Activated B cell treated with CpG ODN at 0.5 μM for 24 hours (primary cell): ENCODE measurements around the gene PODXL. TPM values are rescaled to one million over a fixed set of nuclear protein-coding genes. Genes with fewer than 3 reads are reported as not detected.
"Not testable (repeated sequence)": the region's sequence is repeated elsewhere in the genome, so short reads cannot be mapped to it uniquely, and the experiment has no call there.

Source experiments
- ATAC-seq: fragments of 200-7000 bp; cut with Tn5 transposase; one replicate; pipeline ENCODE4 v1.10.0; 2021; ENCODE audit warnings: low read depth, mild to moderate bottlenecking, moderate library complexity
- CTCF ChIA-PET: fragments of 350-600 bp; sonication (Branson Sonifier 250); formaldehyde crosslinking; loops from one replicate; lab custom pipeline; 2021; ENCODE audit warnings: antibody characterized with exemption; lab: Charles Lee
- POLR2A ChIA-PET: fragments of 350-600 bp; sonication (Branson Sonifier 250); formaldehyde crosslinking; loops from one replicate; lab custom pipeline; 2021; ENCODE audit warnings: antibody characterized with exemption; lab: Charles Lee
- DNase-seq: peaks from one replicate; pipeline ENCODE4 v3.0.0; 2022
- H3K27ac Mint-ChIP-seq: one replicate; pipeline ENCODE4 v1.8.0; 2020; ENCODE audit warnings: mixed read lengths
- H3K27me3 Mint-ChIP-seq: one replicate; pipeline ENCODE4 v1.8.0; 2021; ENCODE audit warnings: mixed read lengths
- H3K36me3 Mint-ChIP-seq: one replicate; pipeline ENCODE4 v1.8.0; 2021; ENCODE audit warnings: low read depth, mixed read lengths
- H3K4me1 Mint-ChIP-seq: one replicate; pipeline ENCODE4 v1.8.0; 2021; ENCODE audit warnings: mixed read lengths
- H3K4me3 Mint-ChIP-seq: one replicate; pipeline ENCODE4 v1.8.0; 2020; ENCODE audit warnings: mild to moderate bottlenecking, mixed read lengths
- H3K9me3 Mint-ChIP-seq: one replicate; pipeline ENCODE4 v1.8.0; 2020; ENCODE audit warnings: mixed read lengths
- intact Hi-C: fragments of 100-400 bp; cut with micrococcal nuclease; formaldehyde crosslinking; loops from one replicate; pipeline ENCODE4 v1.15.1; 2024
- total RNA-seq: library from RNA; stranded (reverse); gene quantifications from 2 replicates; pipeline ENCODE4 v1.2.3, GENCODE V29; 2022
- TF ChIP-seq, protein P1 (sequence below): fragments of 200-600 bp; IDR thresholded peaks from one replicate; pipeline ENCODE4 v1.8.0; 2022; ENCODE audit warnings: antibody characterized with exemption, mild to moderate bottlenecking

The PODXL gene
- total RNA-seq, 1 donor from 2014 or later, result 1.4 TPM

DNA sequence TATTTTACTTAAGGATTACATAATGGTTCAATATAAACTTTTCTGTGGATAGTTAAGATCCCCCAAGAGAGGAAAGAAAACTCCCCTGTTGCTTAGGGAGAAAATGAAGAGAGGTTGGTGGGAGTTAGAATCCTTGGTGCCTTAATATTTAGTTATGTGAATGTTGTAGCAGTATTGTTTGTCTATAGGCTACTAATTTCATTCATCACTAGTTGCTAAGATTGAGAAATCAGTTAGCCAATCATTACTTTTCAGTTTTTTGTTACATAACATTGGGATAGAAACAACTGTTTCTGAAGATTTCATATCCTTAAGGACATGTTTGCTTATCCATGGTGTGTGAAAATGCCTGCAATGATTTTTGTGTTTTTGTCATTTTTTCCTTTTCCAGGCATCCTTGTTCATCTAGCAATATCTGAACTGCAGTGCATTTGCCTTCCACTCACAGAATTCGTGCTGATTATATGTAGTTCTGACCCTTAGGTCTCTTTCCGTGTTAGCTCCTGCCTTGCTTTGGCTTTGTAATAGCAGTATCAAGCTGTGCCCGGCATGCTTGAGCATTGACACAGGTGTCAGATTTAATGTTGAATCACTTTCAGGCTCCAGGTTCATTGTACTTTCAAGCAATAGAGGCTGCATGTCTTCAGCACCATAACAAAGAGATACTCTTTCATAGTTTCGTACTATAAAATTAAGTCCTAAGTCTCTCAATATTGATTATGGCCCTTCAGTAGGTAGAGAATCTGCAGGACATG lies 85.0 kb downstream of the PODXL start:
- peaks cover 82% of the 10 kb centered on the region for H3K36me3 Mint-ChIP-seq
- H3K9me3 Mint-ChIP-seq, result peaks cover 4% of the 10 kb centered on the region
- no peak overlapping the region for H3K4me3 Mint-ChIP-seq
- ATAC-seq, result no peak
- ChIA-PET CTCF (no interaction called here), POLR2A (no interaction called here)
- intact Hi-C loops, result no loop called here
- H3K4me1 Mint-ChIP-seq, result no peaks in the 10 kb centered on the region
- no peak overlapping the region for H3K27ac Mint-ChIP-seq
- TF ChIP-seq, protein P1, sequence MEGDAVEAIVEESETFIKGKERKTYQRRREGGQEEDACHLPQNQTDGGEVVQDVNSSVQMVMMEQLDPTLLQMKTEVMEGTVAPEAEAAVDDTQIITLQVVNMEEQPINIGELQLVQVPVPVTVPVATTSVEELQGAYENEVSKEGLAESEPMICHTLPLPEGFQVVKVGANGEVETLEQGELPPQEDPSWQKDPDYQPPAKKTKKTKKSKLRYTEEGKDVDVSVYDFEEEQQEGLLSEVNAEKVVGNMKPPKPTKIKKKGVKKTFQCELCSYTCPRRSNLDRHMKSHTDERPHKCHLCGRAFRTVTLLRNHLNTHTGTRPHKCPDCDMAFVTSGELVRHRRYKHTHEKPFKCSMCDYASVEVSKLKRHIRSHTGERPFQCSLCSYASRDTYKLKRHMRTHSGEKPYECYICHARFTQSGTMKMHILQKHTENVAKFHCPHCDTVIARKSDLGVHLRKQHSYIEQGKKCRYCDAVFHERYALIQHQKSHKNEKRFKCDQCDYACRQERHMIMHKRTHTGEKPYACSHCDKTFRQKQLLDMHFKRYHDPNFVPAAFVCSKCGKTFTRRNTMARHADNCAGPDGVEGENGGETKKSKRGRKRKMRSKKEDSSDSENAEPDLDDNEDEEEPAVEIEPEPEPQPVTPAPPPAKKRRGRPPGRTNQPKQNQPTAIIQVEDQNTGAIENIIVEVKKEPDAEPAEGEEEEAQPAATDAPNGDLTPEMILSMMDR, result no peak
- no peak for DNase-seq
- no peaks in the 10 kb centered on the region for H3K27me3 Mint-ChIP-seq

DNA sequence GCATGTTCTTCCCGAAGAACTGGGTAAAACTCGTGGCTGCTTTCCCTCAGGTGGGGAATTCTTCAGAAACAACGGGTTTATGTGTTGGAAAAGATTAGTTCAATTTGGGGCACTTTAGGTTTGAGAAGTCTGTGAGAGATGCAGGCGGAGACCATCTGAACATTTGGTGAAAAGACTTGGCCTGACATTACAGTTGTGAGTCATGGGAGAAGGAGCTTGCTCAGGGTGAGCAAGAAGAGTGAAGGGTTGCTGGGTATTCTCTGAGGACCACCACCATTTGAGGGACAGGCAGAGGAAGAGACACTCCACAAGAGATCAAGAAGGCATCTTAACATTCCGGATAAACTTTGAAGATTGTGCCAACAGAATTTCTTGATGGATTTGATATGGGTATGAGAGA lies 88.6 kb downstream of the PODXL start:
- ATAC-seq, result no peak
- intact Hi-C loops, result no loop called here
- Mint-ChIP-seq H3K36me3 (peaks cover 83% of the 10 kb centered on the region), H3K27ac (no peak overlapping the region), H3K9me3 (no peaks in the 10 kb centered on the region), H3K27me3 (no peaks in the 10 kb centered on the region), H3K4me1 (no peaks in the 10 kb centered on the region), H3K4me3 (no peak overlapping the region)
- ChIA-PET CTCF (no interaction called here), POLR2A (no interaction called here)
- no peak for DNase-seq
- TF ChIP-seq, protein P1, result no peak

DNA sequence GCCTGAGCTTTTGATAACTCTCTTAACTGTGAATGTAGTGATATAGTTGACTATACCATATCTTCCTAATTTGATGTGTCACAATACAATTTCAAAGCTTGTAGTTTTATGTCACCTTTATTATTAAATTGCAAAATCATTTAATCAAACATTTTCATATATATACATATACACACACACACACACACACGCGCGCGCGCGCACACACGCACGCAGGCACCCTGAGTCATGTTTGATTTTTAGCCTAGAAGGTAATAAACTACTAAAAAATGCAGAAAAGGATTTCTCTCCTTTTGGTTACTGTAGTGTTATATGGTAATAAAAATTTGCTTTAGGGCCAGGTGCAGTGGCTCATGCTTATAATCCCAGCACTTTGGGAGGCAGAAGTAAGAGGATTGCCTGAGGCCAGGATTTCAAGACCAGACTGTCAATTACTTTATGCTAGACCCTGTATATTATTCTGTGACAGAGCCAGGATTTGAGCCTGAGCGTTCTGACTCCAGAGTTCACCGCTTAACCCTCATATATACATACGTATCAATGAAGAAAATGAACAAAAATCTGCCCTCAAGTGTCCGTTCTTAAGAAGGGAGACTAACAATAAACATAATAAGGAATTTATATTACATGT lies 89.6 kb downstream of the PODXL start:
- TF ChIP-seq, protein P1, result no peak

DNA sequence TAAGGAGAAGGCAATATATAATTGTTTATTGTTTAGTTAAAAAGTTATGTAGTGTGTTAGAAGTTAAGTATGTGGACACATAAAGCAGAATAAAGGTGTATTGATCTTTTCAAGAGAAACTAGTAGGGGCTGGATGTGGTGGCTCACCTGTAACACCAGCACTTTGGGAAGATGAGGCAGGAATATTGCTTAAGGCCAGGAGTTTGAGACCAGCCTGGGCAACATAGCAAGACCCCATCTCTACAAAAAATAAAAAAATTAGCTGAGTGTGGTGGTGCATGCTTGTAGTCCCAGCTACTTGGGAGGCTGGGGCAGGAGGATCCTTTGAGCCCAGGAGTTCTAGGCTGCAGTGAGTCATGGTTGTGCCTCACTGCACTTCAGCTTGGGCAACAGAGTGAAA lies 93.7 kb downstream of the PODXL start:
- ATAC-seq, H3K4me1 Mint-ChIP-seq, H3K27me3 Mint-ChIP-seq, H3K27ac Mint-ChIP-seq, H3K9me3 Mint-ChIP-seq, DNase-seq, intact Hi-C loops, CTCF ChIA-PET, POLR2A ChIA-PET, H3K4me3 Mint-ChIP-seq: not testable (repeated sequence)
- H3K36me3 Mint-ChIP-seq, result peaks cover 69% of the 10 kb centered on the region

More for the DNA sequence above, 89.6 kb downstream of the PODXL start:
- Mint-ChIP-seq H3K27me3 (no peaks in the 10 kb centered on the region), H3K9me3 (no peaks in the 10 kb centered on the region), H3K4me3 (no peak overlapping the region), H3K36me3 (peaks cover 86% of the 10 kb centered on the region), H3K4me1 (no peaks in the 10 kb centered on the region), H3K27ac (no peak overlapping the region)
- ATAC-seq, result no peak
- intact Hi-C loops, result no loop called here
- no peak for DNase-seq
- ChIA-PET CTCF (no interaction called here), POLR2A (interaction anchor here (0.6 kb wide), 1 partner anchor 65 kb away, joined by 3 read pairs; no protein-coding TSS in a partner anchor)

DNA sequence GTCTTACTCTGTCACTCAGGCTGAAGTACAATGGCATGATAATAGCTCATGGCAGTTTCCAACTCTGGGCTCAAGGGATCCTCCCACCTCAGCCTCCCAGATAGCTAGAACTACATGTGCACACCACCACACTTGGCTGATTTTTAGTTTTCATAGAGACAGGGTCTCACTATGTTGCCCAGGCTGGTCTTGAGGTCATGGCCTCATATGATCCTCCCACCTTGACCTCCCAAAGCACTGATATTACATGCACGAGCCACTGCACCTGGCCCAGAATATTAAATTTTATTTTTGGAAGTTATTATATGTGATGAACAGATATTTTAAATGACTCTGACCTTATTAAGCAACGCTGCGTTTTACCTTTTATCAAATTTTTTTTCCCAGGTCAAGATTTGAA lies 94.4 kb downstream of the PODXL start:
- H3K4me3 Mint-ChIP-seq, result no peak overlapping the region
- intact Hi-C loops, result no loop called here
- TF ChIP-seq, protein P1, result no peak
- H3K4me1 Mint-ChIP-seq, result no peaks in the 10 kb centered on the region
- ATAC-seq (no peak), DNase-seq (no peak)
- no peak overlapping the region for H3K27ac Mint-ChIP-seq
- H3K9me3 Mint-ChIP-seq, result no peaks in the 10 kb centered on the region
- no peaks in the 10 kb centered on the region for H3K27me3 Mint-ChIP-seq
- POLR2A ChIA-PET, result no interaction called here
- CTCF ChIA-PET, result no interaction called here
- peaks cover 66% of the 10 kb centered on the region for H3K36me3 Mint-ChIP-seq
